K562 (cell line): ENCODE measurements around the gene NHLH1. TPM values are rescaled to one million over a fixed set of nuclear protein-coding genes. Genes with fewer than 3 reads are reported as not detected.

Experiments used
- ATAC-seq: fragments of 200-7000 bp; cut with Tn5 transposase; 3 replicates; pipeline ENCODE4 v1.9.1; 2020; ENCODE audit warnings: moderate library complexity
- BruUV-seq: library from RNA; stranded (reverse); fragments of 400-500 nt; replicated peaks from 2 replicates; lab custom pipeline; 2021; lab: Mats Ljungman, UMichigan
- CTCF ChIA-PET: fragments of 300-600 bp; formaldehyde crosslinking; extraction: SDS; loops from one replicate; lab custom pipeline; 2021; ENCODE audit warnings: low intra/inter-chr PET ratio; lab: Yijun Ruan, JAX
- POLR2A ChIA-PET: fragments of 300-600, 350-650 bp; sonication (Branson Sonifier 250); formaldehyde crosslinking; extraction: SDS; loops from one replicate; lab custom pipeline; 2021; ENCODE audit warnings: antibody characterized with exemption, inconsistent platforms; lab: Yijun Ruan, JAX
- DNase-seq, 4 experiments: peaks; one replicate each; pipeline versions ENCODE4 v3.0.0 to v3.0.0-alpha.2; 2011 to 2018; ENCODE audit warnings: low spot score in 3 of 4, mixed read lengths in 3 of 4; ENCODE audit errors: extremely low read depth in 1 of 4
- FAIRE-seq: peaks from 2 replicates; lab custom pipeline; 2011; peaks lifted over from hg19 to GRCh38; lab: Jason Lieb, UNC
- H2AFZ ChIP-seq: 2 replicates; pipeline ENCODE4 v1.6.0; 2011; ENCODE audit warnings: low read depth, low read length, control low read depth, inconsistent platforms
- H3K27ac ChIP-seq: fragments of 200-600 bp; 3 replicates; pipeline ENCODE4 v1.8.0; 2011; ENCODE audit warnings: low read depth, mild to moderate bottlenecking, control low read depth, inconsistent platforms, low read length, moderate library complexity, mixed read lengths; ENCODE audit errors: extremely low read depth
- H3K27me3 ChIP-seq, 2 experiments: fragments of 300-600 bp in 1 of 2; 2 replicates in 1 of 2; 3 replicates in 1 of 2; pipeline versions ENCODE4 v1.6.0 to v1.8.0; 2011; ENCODE audit warnings: inconsistent platforms in 2 of 2, low read length in 2 of 2, mild to moderate bottlenecking in 1 of 2, mixed read lengths in 1 of 2, moderate library complexity in 1 of 2; ENCODE audit not compliant: control insufficient read depth in 2 of 2, insufficient read depth in 2 of 2
- H3K36me3 ChIP-seq: fragments of 300-600 bp; 3 replicates; pipeline ENCODE4 v1.8.0; 2011; ENCODE audit warnings: mild to moderate bottlenecking, low read length, inconsistent platforms; ENCODE audit not compliant: control insufficient read depth, insufficient read depth
- H3K4me1 ChIP-seq, 2 experiments: fragments of 200-600 bp in 1 of 2; replicated peaks in 1 of 2; 2 replicates in 1 of 2; 3 replicates in 1 of 2; pipeline versions ENCODE4 v1.5.1 to v1.8.0; 2011; ENCODE audit warnings: inconsistent platforms in 2 of 2, low read length in 2 of 2, mild to moderate bottlenecking in 1 of 2, mixed read lengths in 1 of 2, moderate library complexity in 1 of 2; ENCODE audit not compliant: control insufficient read depth in 2 of 2, insufficient read depth in 2 of 2
- H3K4me2 ChIP-seq: 2 replicates; pipeline ENCODE4 v1.6.1; 2011; ENCODE audit warnings: low read length, control low read depth, inconsistent platforms, mixed read lengths; ENCODE audit not compliant: insufficient read depth
- H3K4me3 ChIP-seq: fragments of 200-600 bp; sonication (generic), shearing (Covaris generic); 2 replicates; pipeline ENCODE4 v1.5.1; 2016; ENCODE audit warnings: control low read depth, inconsistent platforms
- H3K79me2 ChIP-seq: fragments of 200-600 bp; 3 replicates; pipeline ENCODE4 v1.8.0; 2011; ENCODE audit warnings: low read length, inconsistent platforms; ENCODE audit not compliant: control insufficient read depth, insufficient read depth
- H3K9ac ChIP-seq, 2 experiments: 2 replicates each; pipeline versions ENCODE4 v1.6.0 to v1.6.1; 2011; ENCODE audit warnings: low read depth in 2 of 2, low read length in 2 of 2, control low read depth in 1 of 2, inconsistent platforms in 1 of 2, mild to moderate bottlenecking in 1 of 2, mixed read lengths in 1 of 2; ENCODE audit not compliant: insufficient read depth in 1 of 2
- H3K9me1 ChIP-seq: one replicate; pipeline ENCODE4 v1.6.0; 2011; ENCODE audit warnings: inconsistent platforms, mild to moderate bottlenecking, low read length, moderate library complexity; ENCODE audit not compliant: control insufficient read depth, insufficient read depth
- H3K9me3 ChIP-seq: replicated peaks from 2 replicates; pipeline ENCODE4 v1.5.1; 2011; ENCODE audit warnings: low read depth, low read length, inconsistent platforms; ENCODE audit not compliant: control insufficient read depth, insufficient read depth
- H4K20me1 ChIP-seq: replicated peaks from 2 replicates; pipeline ENCODE4 v1.6.1; 2011; ENCODE audit warnings: low read length, inconsistent platforms, mixed read lengths; ENCODE audit not compliant: control insufficient read depth, insufficient read depth
- ATF3 ChIP-seq, 2 experiments: fragments of 450-650 bp in 1 of 2; sonication (generic) in 1 of 2; formaldehyde crosslinking in 1 of 2; IDR thresholded peaks in 1 of 2; conservative IDR thresholded peaks in 1 of 2; 2 replicates each; pipeline versions ENCODE4 v1.6.1 to v1.8.1; 2016 to 2023; ENCODE audit warnings: mild to moderate bottlenecking in 2 of 2, moderate library complexity in 2 of 2, inconsistent platforms in 1 of 2, missing genetic modification reagents in 1 of 2
- BRD4 ChIP-seq: fragments of 200-600 bp; sonication (generic); IDR thresholded peaks from 2 replicates; pipeline ENCODE4 v1.6.1; 2017; ENCODE audit warnings: inconsistent platforms
- HDAC1 ChIP-seq, 2 experiments: fragments of 450-650 bp; IDR thresholded peaks; 2 replicates each; pipeline ENCODE4 v1.6.1; 2016 to 2017; ENCODE audit warnings: inconsistent platforms in 1 of 2, mild to moderate bottlenecking in 1 of 2, moderate library complexity in 1 of 2
- PBX2 ChIP-seq, 2 experiments: IDR thresholded peaks in 1 of 2; conservative IDR thresholded peaks in 1 of 2; 2 replicates each; pipeline ENCODE4 v1.6.1; 2016; ENCODE audit warnings: low read depth in 2 of 2, mild to moderate bottlenecking in 1 of 2, missing compliant biosample characterization in 1 of 2, missing genetic modification characterization in 1 of 2, moderate library complexity in 1 of 2
- RBM15 ChIP-seq: fragments of 200-400 bp; formaldehyde crosslinking; IDR thresholded peaks from 2 replicates; pipeline ENCODE4 v1.6.1; 2018; ENCODE audit warnings: mild to moderate bottlenecking, low read length, moderate library complexity; ENCODE audit not compliant: insufficient read depth
- SP1 ChIP-seq: sonication (generic); formaldehyde crosslinking; IDR thresholded peaks from 2 replicates; pipeline ENCODE4 v1.8.1; 2022; ENCODE audit warnings: mild to moderate bottlenecking, missing genetic modification reagents
- ZNF263 ChIP-seq: sonication (generic); formaldehyde crosslinking; IDR thresholded peaks from 2 replicates; pipeline ENCODE4 v1.8.0; 2022; ENCODE audit warnings: mild to moderate bottlenecking, missing genetic modification reagents, borderline replicate concordance
- ZNF431 ChIP-seq: sonication (generic); formaldehyde crosslinking; IDR thresholded peaks from 2 replicates; pipeline ENCODE4 v1.8.0; 2022; ENCODE audit warnings: mild to moderate bottlenecking, missing genetic modification reagents
- WGBS: fragments of 100-300 bp; shearing (Covaris generic); methylation state at CpG from one replicate; pipeline ENCODE4 v1.1.6; 2016; ENCODE audit warnings: low coverage, mixed read lengths; ENCODE audit not compliant: insufficient coverage; ENCODE audit errors: missing lambda C conversion rate; 5-methylcytosine and 5-hydroxymethylcytosine counted together
- in situ Hi-C: fragments of 300-500 bp; cut with MboI; formaldehyde crosslinking; loops from 4 replicates; pipeline ENCODE4 v1.15.0; 2018; ENCODE audit warnings: inconsistent platforms, mixed read lengths
- intact Hi-C: fragments of 100-400 bp; cut with micrococcal nuclease; formaldehyde crosslinking; loops from 2 replicates; pipeline ENCODE4 v1.14.2; 2022
- polyA plus RNA-seq, 8 experiments: library from polyadenylated mRNA; depleted of rRNA in 4 of 8; stranded (reverse) in 5 of 8; unstranded in 3 of 8; fragments of >200 nt; fragmentation: Nextera tagmentation in 2 of 8; fragmentation: Illumina TruSeq in 1 of 8; extraction: Ambion mirVana in 2 of 8; extraction: Trizol in 1 of 8; gene quantifications; 2 replicates each; pipeline versions ENCODE4 v1.2.1 to v1.2.3, GENCODE V29; 2011 to 2014; ENCODE audit warnings: inconsistent platforms in 1 of 8, missing spikeins in 1 of 8
- total RNA-seq, 7 experiments: library from RNA; depleted of rRNA in 6 of 7; stranded (reverse); fragments of >200 nt in 6 of 7; fragmentation: Illumina TruSeq in 2 of 7; extraction: Trizol in 2 of 7; gene quantifications; 2 replicates each; pipeline versions ENCODE4 v1.2.1 to v1.2.3, GENCODE V29; 2011 to 2021; ENCODE audit warnings: low replicate concordance in 1 of 7

The NHLH1 gene
- total and polyA plus RNA-seq, 9 of the 15 experiments (the other 6 are each of a cell fraction or from before 2014, with no cell fraction given), result 0.09 to 1.3 (median 0.35) TPM; not detected in 1

- CTCF ChIA-PET, result no interaction called here
- no peak for DNase-seq
- BruUV-seq, result no TSS peak
Observed at GRCh38 chr1:160365325-160365724, 1.5 kb upstream of the NHLH1 start.

GRCh38 chr1:160367516-160367900 lies 637 bp downstream of the NHLH1 start:
- in situ Hi-C loops (no loop called here), intact Hi-C loops (no loop called here)
- ChIA-PET CTCF (no interaction called here), POLR2A (interaction anchor here (0.6 to 1.8 kb wide), 8 partner anchors 9 to 149 kb away, joined by 3 to 21 read pairs (median 6); partner anchors contain the start of gene PEX19)
- peak overlapping the region; percentile 44; the same call in 2 of the 3 replicates for H3K27ac ChIP-seq
- peak overlapping the region; percentile 37 for H2AFZ ChIP-seq
- WGBS, result 9% methylated on average over 4 of the region's 4 CpGs
- no peaks in the 10 kb centered on the region for H3K27me3 ChIP-seq
- H3K4me2 ChIP-seq, result peak overlapping the region; percentile 69
- H4K20me1 ChIP-seq, result no peaks in the 10 kb centered on the region; the same call in 1 of the 2 replicates
- peak overlapping the region; percentile 16 to 80; a peak in 2 of 4 replicates for H3K9ac ChIP-seq
- FAIRE-seq (no peak), ATAC-seq (peak; percentile 4; the same call in 2 of the 3 replicates), DNase-seq (no peak)
- no TSS peak for BruUV-seq
- H3K4me1 ChIP-seq, result peaks cover 29 to 40% of the 10 kb centered on the region in 2 experiments
- no peaks in the 10 kb centered on the region for H3K79me2 ChIP-seq
- peak overlapping the region; percentile 21; the same call in 1 of the 2 replicates for H3K4me3 ChIP-seq
- no peaks in the 10 kb centered on the region for H3K9me3 ChIP-seq
- no peaks in the 10 kb centered on the region for H3K9me1 ChIP-seq
- H3K36me3 ChIP-seq, result no peaks in the 10 kb centered on the region
- TF ChIP-seq SP1 (CRISPR knock-in tag) (0 out of 2 replicates have a peak, but pooled peaks have one; percentile 44), PBX2 (CRISPR knock-in tag; IDR thresholded peaks at IDR 0.05; ENCODE audit: low read depth) (no peak), PBX2 (tag; conservative IDR thresholded peaks at IDR 0.05; ENCODE audit: low read depth) (0 out of 2 replicates have a peak, but pooled peaks have one; percentile 8), ZNF263 (CRISPR knock-in tag) (peak; percentile 91), HDAC1 (IDR thresholded peaks at IDR 0.05) (no peak), ZNF431 (CRISPR knock-in tag) (peak; percentile 2; the same call in 1 of the 2 replicates), BRD4 (no peak)

More at GRCh38 chr1:160365325-160365724, 1.5 kb upstream of the NHLH1 start:
- no peak for FAIRE-seq
- no peaks in the 10 kb centered on the region; the same call in 1 of the 2 replicates for H4K20me1 ChIP-seq
- no peak for ATAC-seq
- H2AFZ ChIP-seq, result no peak overlapping the region
- H3K27ac ChIP-seq, result no peak overlapping the region
- in situ Hi-C loops, result no loop called here
- peaks cover 10% of the 10 kb centered on the region; the same call in 2 of the 3 replicates for H3K36me3 ChIP-seq
- H3K9ac ChIP-seq, result no peak overlapping the region
- TF ChIP-seq ATF3 (IDR thresholded peaks at IDR 0.05), result peak; percentile 57; the same call in 1 of the 2 replicates
- no peak for TF ChIP-seq ATF3 (CRISPR knock-in tag; conservative IDR thresholded peaks at IDR 0.05)
- TF ChIP-seq RBM15, result no peak
- intact Hi-C loops, result no loop called here
- no peaks in the 10 kb centered on the region for H3K9me1 ChIP-seq
- no peaks in the 10 kb centered on the region for H3K79me2 ChIP-seq
- H3K4me3 ChIP-seq, result no peak overlapping the region
- no peak overlapping the region for H3K4me2 ChIP-seq
- peaks cover 31 to 51% of the 10 kb centered on the region in 2 experiments for H3K4me1 ChIP-seq
- no peaks in the 10 kb centered on the region for H3K9me3 ChIP-seq
- POLR2A ChIA-PET, result interaction anchor here (0.6 to 5.8 kb wide), 4 partner anchors 10 to 267 kb away, joined by 3 to 27 read pairs (median 5); no protein-coding TSS in a partner anchor
- H3K27me3 ChIP-seq, result no peaks in the 10 kb centered on the region
- WGBS, result no CpG with 5 or more reads among the region's 1 CpG
